Mammary epithelial cell (primary cell): Measurements from ENCODE around the gene NOXA1.

Experiments
- EZH2 ChIP-seq: IDR thresholded peaks from 2 replicates; pipeline ENCODE4 v1.6.1; 2012; ENCODE audit warnings: low read length, inconsistent platforms, borderline replicate concordance
- TF ChIP-seq, protein P1 (sequence below), 2 donors: IDR thresholded peaks in 1 of 2; conservative IDR thresholded peaks in 1 of 2; 2 replicates each; pipeline ENCODE4 v1.5.1; 2011 to 2012; ENCODE audit warnings: inconsistent platforms in 2 of 2, low read length in 2 of 2, mild to moderate bottlenecking in 2 of 2, control low read depth in 1 of 2, low read depth in 1 of 2; ENCODE audit not compliant: insufficient read depth in 1 of 2; ENCODE audit errors: extremely low read depth in 1 of 2

DNA sequence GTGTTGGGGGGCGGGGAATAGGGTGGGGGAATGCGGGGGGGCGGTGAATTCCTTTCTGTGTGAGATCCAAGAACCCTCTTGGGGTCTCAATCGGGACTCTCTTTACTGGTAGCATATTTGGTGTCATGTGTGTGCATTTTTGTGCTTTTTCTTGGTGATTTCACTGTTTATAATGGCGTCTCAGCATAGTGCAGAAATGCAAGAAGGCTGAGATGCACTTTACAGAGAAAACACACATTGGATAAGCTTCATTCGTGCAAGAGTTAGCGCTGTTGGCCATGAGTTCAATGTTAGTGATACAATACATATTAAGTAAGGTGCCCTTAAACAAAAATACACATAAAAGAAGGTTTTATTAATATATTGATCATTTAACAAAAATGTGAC is 18.7 kb downstream of the NOXA1 start:
- TF ChIP-seq, protein P1, sequence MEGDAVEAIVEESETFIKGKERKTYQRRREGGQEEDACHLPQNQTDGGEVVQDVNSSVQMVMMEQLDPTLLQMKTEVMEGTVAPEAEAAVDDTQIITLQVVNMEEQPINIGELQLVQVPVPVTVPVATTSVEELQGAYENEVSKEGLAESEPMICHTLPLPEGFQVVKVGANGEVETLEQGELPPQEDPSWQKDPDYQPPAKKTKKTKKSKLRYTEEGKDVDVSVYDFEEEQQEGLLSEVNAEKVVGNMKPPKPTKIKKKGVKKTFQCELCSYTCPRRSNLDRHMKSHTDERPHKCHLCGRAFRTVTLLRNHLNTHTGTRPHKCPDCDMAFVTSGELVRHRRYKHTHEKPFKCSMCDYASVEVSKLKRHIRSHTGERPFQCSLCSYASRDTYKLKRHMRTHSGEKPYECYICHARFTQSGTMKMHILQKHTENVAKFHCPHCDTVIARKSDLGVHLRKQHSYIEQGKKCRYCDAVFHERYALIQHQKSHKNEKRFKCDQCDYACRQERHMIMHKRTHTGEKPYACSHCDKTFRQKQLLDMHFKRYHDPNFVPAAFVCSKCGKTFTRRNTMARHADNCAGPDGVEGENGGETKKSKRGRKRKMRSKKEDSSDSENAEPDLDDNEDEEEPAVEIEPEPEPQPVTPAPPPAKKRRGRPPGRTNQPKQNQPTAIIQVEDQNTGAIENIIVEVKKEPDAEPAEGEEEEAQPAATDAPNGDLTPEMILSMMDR (conservative IDR thresholded peaks at IDR 0.05 in 1 of 2, IDR thresholded peaks at IDR 0.05 in 1 of 2; ENCODE audit: extremely low read depth in 1 of 2, insufficient read depth in 1 of 2, low read depth in 1 of 2, low read length in 2 of 2) = no peak
- no peak for TF ChIP-seq EZH2
